Endothelial cell of umbilical vein (primary cell): ENCODE results near the gene DOP1A. TPM values are rescaled to one million over a fixed set of nuclear protein-coding genes. Genes with fewer than 3 reads are reported as not detected.

Experiments used
- BruUV-seq: library from RNA; stranded (reverse); fragments of 400-500 nt; replicated peaks from 2 replicates; lab custom pipeline; 2021; lab: Mats Ljungman, UMichigan
- CTCF ChIA-PET: fragments of 300-600, 350-600 bp; sonication (Branson Sonifier 250); formaldehyde crosslinking; loops from one replicate; lab custom pipeline; 2021; ENCODE audit warnings: antibody characterized with exemption, inconsistent platforms; lab: Charles Lee
- POLR2A ChIA-PET: fragments of 300-600, 350-600 bp; sonication (Branson Sonifier 250); formaldehyde crosslinking; loops from one replicate; lab custom pipeline; 2021; ENCODE audit warnings: antibody characterized with exemption, inconsistent platforms; lab: Charles Lee
- DNase-seq: peaks from one replicate; pipeline ENCODE4 v3.0.0-alpha.2; 2011; ENCODE audit warnings: low read depth, low spot score
- FAIRE-seq: peaks from 2 replicates; lab custom pipeline; 2011; peaks lifted over from hg19 to GRCh38; lab: Jason Lieb, UNC
- H2AFZ ChIP-seq: 2 replicates; pipeline ENCODE4 v1.6.0; 2012; ENCODE audit warnings: low read depth, low read length, control low read depth, inconsistent platforms
- H3K27ac ChIP-seq: 2 replicates; pipeline ENCODE4 v1.5.1; 2011; ENCODE audit warnings: low read depth, mild to moderate bottlenecking, control low read depth, low read length, moderate library complexity; ENCODE audit not compliant: insufficient read depth
- H3K27me3 ChIP-seq, 2 experiments: 2 replicates each; pipeline versions ENCODE4 v1.6.0 to v1.6.1; 2011; ENCODE audit warnings: low read length in 2 of 2, mixed read lengths in 1 of 2; ENCODE audit not compliant: control insufficient read depth in 2 of 2, insufficient read depth in 2 of 2
- H3K36me3 ChIP-seq, 2 experiments: 2 replicates in 1 of 2; 3 replicates in 1 of 2; pipeline ENCODE4 v1.5.1; 2011; ENCODE audit warnings: low read length in 2 of 2, mild to moderate bottlenecking in 1 of 2, moderate library complexity in 1 of 2; ENCODE audit not compliant: control insufficient read depth in 2 of 2, insufficient read depth in 2 of 2; ENCODE audit errors: extremely low read depth in 1 of 2
- H3K4me1 ChIP-seq: 3 replicates; pipeline ENCODE4 v1.5.1; 2011; ENCODE audit warnings: mild to moderate bottlenecking, low read length; ENCODE audit not compliant: control insufficient read depth, insufficient read depth; ENCODE audit errors: extremely low read depth
- H3K4me2 ChIP-seq: 2 replicates; pipeline ENCODE4 v1.6.1; 2011; ENCODE audit warnings: low read length, control low read depth, mixed read lengths; ENCODE audit not compliant: insufficient read depth
- H3K4me3 ChIP-seq, 3 experiments: fragments of 200-600 bp in 1 of 3; sonication (generic), shearing (Covaris generic) in 1 of 3; replicated peaks in 1 of 3; 2 replicates each; pipeline ENCODE4 v1.5.1; 2011 to 2016; ENCODE audit warnings: control low read depth in 3 of 3, low read length in 3 of 3, mild to moderate bottlenecking in 2 of 3, inconsistent platforms in 1 of 3, low read depth in 1 of 3, moderate library complexity in 1 of 3; ENCODE audit not compliant: insufficient read depth in 1 of 3
- H3K79me2 ChIP-seq: 2 replicates; pipeline ENCODE4 v1.6.0; 2012; ENCODE audit warnings: low read length, inconsistent platforms; ENCODE audit not compliant: control insufficient read depth, insufficient read depth
- H3K9ac ChIP-seq: replicated peaks from 2 replicates; pipeline ENCODE3; 2011; ENCODE audit warnings: low read length, control low read depth; ENCODE audit not compliant: insufficient read depth; ENCODE audit errors: extremely low read depth
- H3K9me1 ChIP-seq: replicated peaks from 3 replicates; pipeline ENCODE4 v1.6.0; 2011; ENCODE audit warnings: mild to moderate bottlenecking, low read length; ENCODE audit not compliant: control insufficient read depth, insufficient read depth; ENCODE audit errors: extremely low read depth
- H3K9me3 ChIP-seq: replicated peaks from 2 replicates; pipeline ENCODE4 v1.5.1; 2012; ENCODE audit warnings: low read length, inconsistent platforms; ENCODE audit not compliant: control insufficient read depth, insufficient read depth
- H4K20me1 ChIP-seq: replicated peaks from 2 replicates; pipeline ENCODE3; 2011; ENCODE audit warnings: mild to moderate bottlenecking, low read length; ENCODE audit not compliant: control insufficient read depth, insufficient read depth; ENCODE audit errors: extremely low read depth
- EZH2 ChIP-seq: IDR thresholded peaks from 2 replicates; pipeline ENCODE4 v1.6.1; 2012; ENCODE audit warnings: borderline replicate concordance, low read depth, mild to moderate bottlenecking, moderate library complexity, low read length, inconsistent platforms; ENCODE audit not compliant: severe bottlenecking
- FOS ChIP-seq: IDR thresholded peaks from 2 replicates; pipeline ENCODE4 v1.6.1; 2011; ENCODE audit warnings: mild to moderate bottlenecking, low read length, moderate library complexity, borderline replicate concordance; ENCODE audit not compliant: insufficient read depth
- GATA2 ChIP-seq: IDR thresholded peaks from 2 replicates; pipeline ENCODE4 v1.7.0; 2011; ENCODE audit warnings: low read depth, mild to moderate bottlenecking, moderate library complexity, mixed read lengths, low read length; ENCODE audit not compliant: insufficient read length, insufficient read depth
- JUN ChIP-seq: IDR thresholded peaks from 2 replicates; pipeline ENCODE4 v1.6.1; 2011; ENCODE audit warnings: borderline replicate concordance, low read depth; ENCODE audit not compliant: insufficient read length, insufficient read depth
- MYC ChIP-seq: IDR thresholded peaks from one replicate; pipeline ENCODE4 v1.6.1; 2011; ENCODE audit warnings: mild to moderate bottlenecking, low read depth, low read length
- POLR2A ChIP-seq: IDR thresholded peaks from 2 replicates; pipeline ENCODE4 v1.6.1; 2012; ENCODE audit warnings: low read depth, mild to moderate bottlenecking, control low read depth, low read length
- POLR2AphosphoS5 ChIP-seq: IDR thresholded peaks from 2 replicates; pipeline ENCODE4 v1.6.1; 2012; ENCODE audit warnings: low read depth, mild to moderate bottlenecking, control low read depth, low read length, moderate library complexity; ENCODE audit not compliant: insufficient read depth
- dilution Hi-C: fragments of 300-500 bp; cut with MboI; formaldehyde crosslinking; loops from one replicate; pipeline ENCODE4 v1.15.0; 2019; ENCODE audit warnings: low sequenced_read_pairs; ENCODE audit not compliant: extremely low pct_ligation_motif_present
- intact Hi-C: fragments of 100-400 bp; cut with micrococcal nuclease; formaldehyde crosslinking; loops from one replicate; pipeline ENCODE4 v1.10.0; 2022
- polyA plus RNA-seq, 4 experiments: library from polyadenylated mRNA; depleted of rRNA in 3 of 4; stranded (reverse) in 3 of 4; unstranded in 1 of 4; fragments of >200 nt; gene quantifications; 2 replicates each; pipeline versions ENCODE4 v1.2.1 to v1.2.3, GENCODE V29; 2011 to 2012; ENCODE audit warnings: missing spikeins in 1 of 4
- total RNA-seq: library from RNA; stranded (reverse); gene quantifications from 2 replicates; pipeline ENCODE4 v1.2.3, GENCODE V29; 2021
- TF ChIP-seq, protein P1 (sequence below): IDR thresholded peaks from 2 replicates; pipeline ENCODE4 v1.6.1; 2011; ENCODE audit not compliant: insufficient read depth, insufficient read length
- TF ChIP-seq, protein P2 (sequence below), 2 donors: IDR thresholded peaks; 1 replicate in 1 of 2; 2 replicates in 1 of 2; pipeline ENCODE4 v1.5.1; 2011; ENCODE audit warnings: low read length in 2 of 2, mild to moderate bottlenecking in 2 of 2, moderate library complexity in 2 of 2, control low read depth in 1 of 2, inconsistent platforms in 1 of 2, low read depth in 1 of 2; ENCODE audit not compliant: insufficient read depth in 1 of 2; ENCODE audit errors: extremely low read depth in 1 of 2

Gene DOP1A
- total and polyA plus RNA-seq, 2 donors (not counting 3 experiments of a cell fraction or from before 2014, with no cell fraction given): 6.3 to 12.3 TPM

DNA sequence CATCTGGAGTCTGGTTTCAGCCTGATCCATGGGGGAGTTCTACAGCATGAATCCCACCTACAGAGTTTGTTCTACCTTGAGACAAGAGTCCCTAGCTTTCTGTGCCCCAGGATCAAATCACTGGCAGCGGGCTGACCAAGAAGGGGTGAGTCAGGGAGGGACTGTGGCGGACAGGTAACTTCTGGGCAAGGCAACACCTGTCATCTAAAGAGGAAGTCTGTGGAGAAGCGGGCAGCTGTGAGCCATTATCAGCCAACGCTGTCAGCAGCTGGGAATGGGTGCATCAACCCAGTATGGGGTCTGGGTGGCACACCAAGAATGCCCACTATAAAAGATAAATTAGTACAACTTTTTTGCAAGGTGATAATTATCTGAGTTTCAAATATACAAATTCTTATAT lies 47.7 kb upstream of the DOP1A start:
- FAIRE-seq (no peak), DNase-seq (no peak)
- H3K79me2 ChIP-seq: no peaks in the 10 kb centered on the region
- no peaks in the 10 kb centered on the region for H3K9me3 ChIP-seq
- dilution Hi-C loops (no loop called here), intact Hi-C loops (no loop called here)
- ChIA-PET CTCF (interaction anchor here (0.8 kb wide), 1 partner anchor 14 kb away, joined by 3 read pairs; no protein-coding TSS in a partner anchor), POLR2A (no interaction called here)
- no peak overlapping the region for H3K27ac ChIP-seq
- no peak overlapping the region for H2AFZ ChIP-seq
- H3K36me3 ChIP-seq: no peaks in the 10 kb centered on the region
- no peaks in the 10 kb centered on the region for H3K27me3 ChIP-seq
- no TSS peak for BruUV-seq
- H3K4me1 ChIP-seq: no peaks in the 10 kb centered on the region
- no peak for TF ChIP-seq JUN
- no peak for TF ChIP-seq POLR2AphosphoS5
- no peak for TF ChIP-seq GATA2
- TF ChIP-seq, protein P1, sequence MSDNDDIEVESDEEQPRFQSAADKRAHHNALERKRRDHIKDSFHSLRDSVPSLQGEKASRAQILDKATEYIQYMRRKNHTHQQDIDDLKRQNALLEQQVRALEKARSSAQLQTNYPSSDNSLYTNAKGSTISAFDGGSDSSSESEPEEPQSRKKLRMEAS: no peak
- no peak for TF ChIP-seq MYC
- TF ChIP-seq FOS: no peak
- TF ChIP-seq EZH2: no peak
- TF ChIP-seq, protein P2, sequence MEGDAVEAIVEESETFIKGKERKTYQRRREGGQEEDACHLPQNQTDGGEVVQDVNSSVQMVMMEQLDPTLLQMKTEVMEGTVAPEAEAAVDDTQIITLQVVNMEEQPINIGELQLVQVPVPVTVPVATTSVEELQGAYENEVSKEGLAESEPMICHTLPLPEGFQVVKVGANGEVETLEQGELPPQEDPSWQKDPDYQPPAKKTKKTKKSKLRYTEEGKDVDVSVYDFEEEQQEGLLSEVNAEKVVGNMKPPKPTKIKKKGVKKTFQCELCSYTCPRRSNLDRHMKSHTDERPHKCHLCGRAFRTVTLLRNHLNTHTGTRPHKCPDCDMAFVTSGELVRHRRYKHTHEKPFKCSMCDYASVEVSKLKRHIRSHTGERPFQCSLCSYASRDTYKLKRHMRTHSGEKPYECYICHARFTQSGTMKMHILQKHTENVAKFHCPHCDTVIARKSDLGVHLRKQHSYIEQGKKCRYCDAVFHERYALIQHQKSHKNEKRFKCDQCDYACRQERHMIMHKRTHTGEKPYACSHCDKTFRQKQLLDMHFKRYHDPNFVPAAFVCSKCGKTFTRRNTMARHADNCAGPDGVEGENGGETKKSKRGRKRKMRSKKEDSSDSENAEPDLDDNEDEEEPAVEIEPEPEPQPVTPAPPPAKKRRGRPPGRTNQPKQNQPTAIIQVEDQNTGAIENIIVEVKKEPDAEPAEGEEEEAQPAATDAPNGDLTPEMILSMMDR (IDR thresholded peaks at IDR 0.05; ENCODE audit: extremely low read depth in 1 of 2, insufficient read depth in 1 of 2, low read depth in 1 of 2, low read length in 2 of 2): no peak
- no peak for TF ChIP-seq POLR2A
- H3K4me2 ChIP-seq: no peak overlapping the region
- H3K4me3 ChIP-seq: no peak overlapping the region
- no peak overlapping the region for H3K9ac ChIP-seq
- H4K20me1 ChIP-seq: no peaks in the 10 kb centered on the region
- H3K9me1 ChIP-seq: no peaks in the 10 kb centered on the region
